ENCODE data around the gene RBFOX2.
"Not testable (repeated sequence)": the region's sequence is repeated elsewhere in the genome, so short reads cannot be mapped to it uniquely, and the experiment has no call there.

The RBFOX2 gene

DNA sequence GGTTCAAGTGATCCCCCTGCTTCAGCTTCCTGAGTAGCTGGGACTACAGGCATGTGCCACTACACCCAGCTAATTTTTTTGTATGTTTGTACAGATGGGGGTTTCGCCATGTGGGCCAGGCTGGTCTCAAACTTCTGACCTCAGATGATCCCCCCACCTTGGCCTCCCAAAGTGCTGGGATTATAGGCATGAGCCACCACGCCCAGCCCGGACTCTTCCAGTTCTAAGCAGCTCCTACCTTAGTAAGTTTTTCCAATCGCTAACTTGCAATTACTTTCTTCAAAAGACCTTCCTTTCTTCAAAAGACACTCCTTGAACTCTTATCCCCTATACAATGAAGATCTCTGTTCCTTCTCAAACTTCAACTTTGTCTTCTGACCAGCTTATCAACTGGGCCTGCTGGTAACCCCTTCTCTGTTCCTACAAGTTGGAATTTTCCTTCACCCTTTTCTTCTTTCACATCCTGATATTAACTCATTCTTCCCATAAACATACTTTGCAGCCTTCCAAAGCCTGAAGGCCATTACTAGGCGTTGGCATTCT, 25.8 kb downstream of the RBFOX2 start:
- Mint-ChIP-seq H3K4me3 (no peak overlapping the region), H3K36me3 (peaks cover 2% of the 10 kb centered on the region), H3K4me1 (no peaks in the 10 kb centered on the region), H3K27ac (no peak overlapping the region), H3K27me3 (peaks cover 2% of the 10 kb centered on the region), H3K9me3 (no peaks in the 10 kb centered on the region)

DNA sequence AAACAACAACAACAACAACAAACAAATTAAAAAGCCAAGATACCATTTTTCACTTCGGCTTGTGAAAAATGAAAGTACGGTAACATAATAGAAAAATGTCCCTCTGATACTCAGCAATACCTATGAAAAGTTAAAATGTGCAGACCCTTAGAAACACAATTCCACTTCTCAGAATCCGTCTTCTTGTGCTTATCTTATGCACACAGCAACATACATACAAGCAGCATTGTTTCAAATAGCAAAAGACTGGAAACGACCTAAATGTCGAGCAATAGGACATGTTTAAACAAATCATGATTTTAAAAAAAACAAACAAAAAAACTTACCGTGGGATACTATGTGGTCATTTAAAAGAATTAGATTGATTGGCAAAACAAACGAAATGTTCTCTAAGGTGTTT, 26.5 kb downstream of the RBFOX2 start:
- Mint-ChIP-seq H3K9me3 (no peaks in the 10 kb centered on the region), H3K27me3 (peaks cover 2% of the 10 kb centered on the region), H3K4me1 (no peaks in the 10 kb centered on the region), H3K27ac (no peak overlapping the region), H3K36me3 (peaks cover 2% of the 10 kb centered on the region), H3K4me3 (no peak overlapping the region)

DNA sequence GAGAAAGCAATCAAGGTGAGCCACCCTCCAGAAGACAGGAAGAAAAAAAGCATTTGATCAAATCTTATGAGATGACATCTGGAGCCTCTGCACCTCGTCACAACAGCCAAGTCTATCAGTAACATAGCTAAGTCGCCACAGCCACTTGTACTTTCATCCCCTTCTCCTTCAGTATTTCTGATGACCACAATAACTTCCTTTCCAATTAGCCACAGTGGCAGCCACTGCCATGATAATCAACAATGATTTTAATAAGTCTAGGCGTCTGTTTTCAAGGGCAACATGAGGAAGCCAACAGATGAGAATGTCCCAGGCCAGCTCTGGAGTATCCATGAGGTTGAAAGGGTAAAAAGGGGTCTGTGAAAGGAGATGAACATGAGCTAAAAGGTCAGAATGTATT, 29.9 kb downstream of the RBFOX2 start:
- Mint-ChIP-seq H3K36me3 (no peaks in the 10 kb centered on the region), H3K27me3 (no peaks in the 10 kb centered on the region), H3K27ac (no peak overlapping the region), H3K4me3 (no peak overlapping the region), H3K4me1 (no peaks in the 10 kb centered on the region), H3K9me3 (no peaks in the 10 kb centered on the region)

DNA sequence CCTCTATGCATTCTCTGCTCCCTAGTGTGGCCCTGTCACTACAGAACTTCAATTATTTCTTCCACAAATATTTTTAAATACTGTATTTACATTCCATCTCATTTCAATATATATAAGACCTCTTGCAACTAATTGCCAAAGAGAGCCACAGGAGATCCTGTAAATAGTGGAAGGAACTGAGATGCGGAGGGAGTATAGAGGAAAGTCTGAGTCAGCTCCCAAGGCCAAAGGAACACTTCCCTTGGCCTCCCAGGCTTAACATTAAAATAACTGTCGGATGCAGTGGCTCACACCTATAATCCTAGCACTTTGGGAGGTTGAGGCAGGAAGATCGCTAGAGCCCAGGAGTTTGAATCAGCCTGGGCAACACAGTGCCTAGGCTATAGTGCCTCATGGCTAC, 31.2 kb downstream of the RBFOX2 start:
- H3K36me3 Mint-ChIP-seq, result no peaks in the 10 kb centered on the region
- H3K4me1 Mint-ChIP-seq, result no peaks in the 10 kb centered on the region
- no peaks in the 10 kb centered on the region for H3K9me3 Mint-ChIP-seq
- no peak overlapping the region for H3K27ac Mint-ChIP-seq
- no peak overlapping the region for H3K4me3 Mint-ChIP-seq
- no peaks in the 10 kb centered on the region for H3K27me3 Mint-ChIP-seq

DNA sequence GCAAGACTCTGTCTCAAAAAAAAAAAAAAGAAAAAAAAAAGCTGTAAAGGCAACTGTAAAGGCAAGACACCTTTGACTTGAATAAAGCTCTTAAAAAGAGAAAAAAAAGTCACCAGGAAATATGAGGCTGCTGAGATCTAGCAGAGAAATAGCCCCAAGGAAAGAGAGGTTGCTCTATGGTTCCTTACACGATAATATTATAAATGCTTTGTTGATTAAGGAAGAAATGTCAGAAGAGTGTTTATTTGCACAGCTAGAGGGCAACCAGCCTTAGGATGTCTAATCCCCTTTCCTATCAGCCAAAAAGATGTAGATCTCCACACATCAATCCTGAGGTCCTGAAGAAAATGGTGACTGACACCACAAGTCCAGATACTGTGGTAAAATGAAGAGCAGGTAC, 32.0 kb downstream of the RBFOX2 start:
- no peaks in the 10 kb centered on the region for H3K4me1 Mint-ChIP-seq
- H3K27me3 Mint-ChIP-seq, result no peaks in the 10 kb centered on the region
- no peaks in the 10 kb centered on the region for H3K36me3 Mint-ChIP-seq
- H3K9me3 Mint-ChIP-seq, result no peaks in the 10 kb centered on the region
- no peak overlapping the region for H3K27ac Mint-ChIP-seq
- no peak overlapping the region for H3K4me3 Mint-ChIP-seq

DNA sequence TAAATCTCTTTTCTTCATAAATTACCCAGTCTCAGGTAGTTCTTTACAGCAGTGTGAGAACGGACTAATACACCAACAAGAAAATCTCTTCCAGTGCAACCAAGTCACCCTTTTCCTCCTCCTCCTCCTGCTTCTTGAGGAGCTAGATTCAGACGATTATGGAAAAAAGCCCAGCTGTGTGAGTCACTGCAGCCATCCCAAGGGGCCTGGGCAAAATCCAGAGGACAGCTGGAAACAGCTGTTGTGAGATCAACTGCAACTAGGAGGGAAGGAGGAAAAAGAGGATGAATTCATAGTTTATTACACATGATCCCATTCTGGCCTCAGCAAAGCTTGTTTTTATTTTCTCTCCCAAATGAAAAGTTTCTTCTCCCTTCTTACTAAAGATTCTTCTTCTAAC, 32.9 kb downstream of the RBFOX2 start:
- Mint-ChIP-seq H3K27ac (no peak overlapping the region), H3K4me3 (no peak overlapping the region), H3K9me3 (no peaks in the 10 kb centered on the region), H3K36me3 (no peaks in the 10 kb centered on the region), H3K27me3 (no peaks in the 10 kb centered on the region), H3K4me1 (no peaks in the 10 kb centered on the region)

DNA sequence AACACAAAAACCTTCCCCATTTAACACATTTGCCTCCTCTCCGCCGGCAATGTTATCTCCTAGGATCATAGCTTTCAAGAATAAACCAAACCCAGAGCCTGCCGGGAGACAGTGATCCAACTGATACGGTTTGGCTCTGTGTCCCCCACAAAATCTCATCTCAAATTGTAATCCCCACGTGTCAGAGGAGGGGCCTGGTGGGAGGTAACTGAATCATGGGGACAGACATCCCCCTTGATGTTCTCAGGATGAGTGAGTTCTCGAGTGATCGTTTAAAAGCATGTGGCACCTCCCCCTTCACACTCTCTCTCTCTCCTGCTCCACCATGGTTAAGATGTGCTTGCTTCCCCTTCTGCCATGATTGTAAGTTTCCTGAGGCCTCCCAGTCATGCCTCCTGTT, 33.3 kb downstream of the RBFOX2 start:
- Mint-ChIP-seq H3K4me3 (no peak overlapping the region), H3K36me3 (no peaks in the 10 kb centered on the region), H3K27me3 (no peaks in the 10 kb centered on the region), H3K27ac (no peak overlapping the region), H3K4me1 (no peaks in the 10 kb centered on the region), H3K9me3 (no peaks in the 10 kb centered on the region)

DNA sequence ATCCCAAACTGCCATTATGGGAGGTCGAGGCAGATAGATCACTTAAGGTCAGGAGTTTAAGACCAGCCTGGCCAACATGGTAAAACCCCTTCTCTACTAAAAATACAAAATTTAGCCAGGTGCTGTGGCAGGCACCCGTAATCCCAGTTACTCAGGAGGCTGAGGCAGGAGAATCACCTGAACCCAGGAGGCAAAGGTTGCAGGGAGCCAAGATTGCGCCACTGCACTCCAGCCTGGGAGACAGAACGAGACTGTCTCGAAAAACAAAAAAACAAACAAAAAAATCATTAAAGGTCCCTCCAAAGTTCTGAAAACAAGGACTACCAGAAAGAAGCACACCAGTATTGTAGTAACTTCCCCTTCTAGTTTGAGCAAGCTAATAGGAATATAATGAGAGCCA, 34.9 kb downstream of the RBFOX2 start:
- H3K36me3 Mint-ChIP-seq, H3K9me3 Mint-ChIP-seq, H3K27ac Mint-ChIP-seq, H3K4me3 Mint-ChIP-seq, H3K4me1 Mint-ChIP-seq, H3K27me3 Mint-ChIP-seq: not testable (repeated sequence)

DNA sequence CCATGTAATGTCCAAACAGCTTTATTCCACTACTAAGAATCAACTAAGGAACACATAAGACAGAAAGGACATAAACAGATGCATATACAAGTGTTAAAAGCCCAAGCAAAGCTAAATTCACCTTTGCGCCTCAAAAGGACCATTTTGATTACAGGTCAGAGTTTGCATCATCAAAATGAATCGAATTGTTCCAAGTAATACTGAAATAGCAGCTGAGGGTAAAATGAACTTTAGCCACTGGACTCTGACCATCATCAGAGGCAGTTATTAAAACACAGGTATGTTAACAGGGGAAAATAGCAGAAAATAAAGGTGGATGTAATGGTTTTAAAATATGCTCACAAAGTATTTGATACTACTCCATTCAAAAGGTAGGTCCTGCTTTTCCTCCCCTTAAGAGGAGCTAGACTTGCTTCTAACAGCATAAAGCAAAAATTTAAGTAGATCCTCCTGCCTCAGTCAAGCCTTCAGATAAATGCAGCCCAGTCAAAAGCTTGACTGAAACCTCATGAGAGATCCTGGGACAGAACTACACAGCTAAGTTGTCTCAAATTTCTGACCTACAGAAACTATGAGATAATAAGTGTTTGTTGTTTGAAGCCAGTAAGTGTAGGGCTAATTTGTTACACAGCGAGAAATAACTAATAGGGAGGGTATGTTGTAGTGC, 35.4 kb downstream of the RBFOX2 start:
- Mint-ChIP-seq H3K36me3 (no peaks in the 10 kb centered on the region), H3K9me3 (no peaks in the 10 kb centered on the region), H3K4me1 (no peaks in the 10 kb centered on the region), H3K4me3 (no peak overlapping the region), H3K27me3 (no peaks in the 10 kb centered on the region), H3K27ac (no peak overlapping the region)

DNA sequence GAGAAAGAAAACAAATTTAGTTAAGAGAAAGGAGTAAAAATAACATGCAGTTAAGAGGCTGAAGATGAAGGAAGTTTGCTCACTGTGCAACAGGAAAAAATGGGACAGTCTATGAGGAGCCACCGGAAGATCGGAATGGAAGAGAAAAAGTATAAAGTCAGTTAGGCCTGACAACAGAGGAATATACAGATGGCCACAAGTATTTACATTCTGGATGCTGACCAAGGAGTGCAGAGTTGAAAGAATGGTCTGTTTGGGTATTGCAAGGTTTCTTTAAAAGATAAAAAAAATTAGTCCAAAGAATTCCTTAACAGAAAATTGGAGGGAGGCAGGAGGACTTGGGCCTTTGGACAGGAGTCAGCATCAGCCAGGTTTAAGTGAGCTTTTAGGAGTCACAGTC, 37.5 kb downstream of the RBFOX2 start:
- Mint-ChIP-seq H3K9me3 (no peaks in the 10 kb centered on the region), H3K27me3 (no peaks in the 10 kb centered on the region), H3K4me3 (no peak overlapping the region), H3K27ac (no peak overlapping the region), H3K4me1 (no peaks in the 10 kb centered on the region), H3K36me3 (no peaks in the 10 kb centered on the region)

DNA sequence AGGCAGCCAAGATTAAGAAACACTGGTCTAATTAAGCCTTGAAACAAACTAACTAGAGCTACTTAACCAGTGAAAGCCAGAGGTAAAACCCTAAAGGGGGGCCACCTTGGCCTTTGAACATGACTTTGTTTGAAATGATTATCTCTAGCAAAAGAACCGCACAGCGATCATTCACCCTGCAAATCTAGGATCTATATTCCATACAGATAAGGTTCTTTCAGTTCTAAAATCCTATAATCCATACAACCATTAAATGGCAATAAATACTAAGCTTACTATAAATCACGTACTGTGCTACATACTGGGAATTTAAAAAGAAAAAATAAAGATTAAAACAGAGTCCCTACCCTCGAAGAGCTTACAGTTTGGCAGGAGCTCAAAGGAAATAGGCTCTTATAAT, 40.6 kb downstream of the RBFOX2 start:
- no peak overlapping the region for H3K27ac Mint-ChIP-seq
- H3K4me1 Mint-ChIP-seq, result no peaks in the 10 kb centered on the region
- H3K4me3 Mint-ChIP-seq, result no peak overlapping the region
- H3K27me3 Mint-ChIP-seq, result peaks cover 3% of the 10 kb centered on the region
- no peaks in the 10 kb centered on the region for H3K9me3 Mint-ChIP-seq
- H3K36me3 Mint-ChIP-seq, result no peaks in the 10 kb centered on the region

DNA sequence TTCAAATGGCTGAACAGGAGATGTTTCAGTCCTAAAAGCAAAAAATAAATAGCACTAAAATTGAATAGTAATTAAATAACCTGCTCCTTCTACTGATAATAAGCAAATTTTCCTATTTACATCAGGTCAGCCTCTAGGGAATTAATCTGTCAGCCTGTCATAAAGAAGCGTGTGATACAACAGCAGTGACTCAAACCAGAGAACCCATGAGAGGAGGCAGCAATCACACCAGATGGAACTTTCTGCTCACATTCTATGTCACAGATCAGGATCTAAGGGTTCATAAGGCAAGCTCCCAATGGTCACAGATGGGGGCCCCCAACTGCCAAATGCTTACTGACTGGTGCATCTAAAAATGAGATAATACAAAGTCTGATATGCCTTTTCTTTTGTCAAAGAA, 41.1 kb downstream of the RBFOX2 start:
- H3K27ac Mint-ChIP-seq, result no peak overlapping the region
- no peak overlapping the region for H3K4me3 Mint-ChIP-seq
- no peaks in the 10 kb centered on the region for H3K36me3 Mint-ChIP-seq
- no peaks in the 10 kb centered on the region for H3K4me1 Mint-ChIP-seq
- H3K9me3 Mint-ChIP-seq, result no peaks in the 10 kb centered on the region
- H3K27me3 Mint-ChIP-seq, result peaks cover 3% of the 10 kb centered on the region

DNA sequence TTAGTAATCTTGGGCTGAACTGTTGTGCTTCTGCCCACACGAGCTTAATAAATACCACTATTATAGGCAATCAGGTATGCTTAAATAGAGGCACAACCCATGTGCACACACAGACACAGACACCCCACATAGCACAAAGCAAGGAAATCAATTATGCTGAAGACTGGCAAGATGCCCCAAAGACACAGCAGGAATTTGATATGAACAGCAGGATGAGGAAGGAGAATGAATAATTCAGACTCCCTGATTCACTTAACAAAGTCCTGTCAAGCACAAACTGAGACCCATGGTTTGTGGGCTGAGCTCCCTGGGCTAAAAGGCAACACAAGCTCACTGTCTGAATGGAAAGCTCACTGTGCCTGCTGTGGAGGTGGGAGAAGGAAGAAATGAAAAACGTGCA, 42.5 kb downstream of the RBFOX2 start:
- Mint-ChIP-seq H3K4me3 (no peak overlapping the region), H3K27me3 (peaks cover 3% of the 10 kb centered on the region), H3K4me1 (no peaks in the 10 kb centered on the region), H3K36me3 (no peaks in the 10 kb centered on the region), H3K9me3 (no peaks in the 10 kb centered on the region), H3K27ac (no peak overlapping the region)

DNA sequence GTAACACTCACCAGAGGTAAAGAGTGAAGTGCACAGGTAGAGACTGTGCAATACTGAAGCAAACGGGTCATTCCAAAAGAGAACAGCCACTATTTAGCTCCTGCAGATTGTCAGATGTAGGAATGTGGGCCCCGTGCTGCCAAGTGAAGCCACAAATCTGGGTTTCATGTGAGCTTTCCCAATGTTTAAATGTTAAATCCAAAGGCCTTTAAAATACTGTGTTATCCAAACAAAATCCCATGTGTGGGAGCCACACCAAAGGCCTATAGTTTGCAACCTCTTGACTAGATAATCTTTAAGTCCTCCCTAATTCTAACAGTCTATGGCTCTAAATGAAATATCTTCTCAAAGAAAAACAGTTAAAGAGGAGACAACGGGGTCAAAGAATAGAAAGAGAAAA, 43.3 kb downstream of the RBFOX2 start:
- Mint-ChIP-seq H3K4me3 (no peak overlapping the region), H3K4me1 (no peaks in the 10 kb centered on the region), H3K36me3 (no peaks in the 10 kb centered on the region), H3K27me3 (peaks cover 3% of the 10 kb centered on the region), H3K9me3 (no peaks in the 10 kb centered on the region), H3K27ac (no peak overlapping the region)

DNA sequence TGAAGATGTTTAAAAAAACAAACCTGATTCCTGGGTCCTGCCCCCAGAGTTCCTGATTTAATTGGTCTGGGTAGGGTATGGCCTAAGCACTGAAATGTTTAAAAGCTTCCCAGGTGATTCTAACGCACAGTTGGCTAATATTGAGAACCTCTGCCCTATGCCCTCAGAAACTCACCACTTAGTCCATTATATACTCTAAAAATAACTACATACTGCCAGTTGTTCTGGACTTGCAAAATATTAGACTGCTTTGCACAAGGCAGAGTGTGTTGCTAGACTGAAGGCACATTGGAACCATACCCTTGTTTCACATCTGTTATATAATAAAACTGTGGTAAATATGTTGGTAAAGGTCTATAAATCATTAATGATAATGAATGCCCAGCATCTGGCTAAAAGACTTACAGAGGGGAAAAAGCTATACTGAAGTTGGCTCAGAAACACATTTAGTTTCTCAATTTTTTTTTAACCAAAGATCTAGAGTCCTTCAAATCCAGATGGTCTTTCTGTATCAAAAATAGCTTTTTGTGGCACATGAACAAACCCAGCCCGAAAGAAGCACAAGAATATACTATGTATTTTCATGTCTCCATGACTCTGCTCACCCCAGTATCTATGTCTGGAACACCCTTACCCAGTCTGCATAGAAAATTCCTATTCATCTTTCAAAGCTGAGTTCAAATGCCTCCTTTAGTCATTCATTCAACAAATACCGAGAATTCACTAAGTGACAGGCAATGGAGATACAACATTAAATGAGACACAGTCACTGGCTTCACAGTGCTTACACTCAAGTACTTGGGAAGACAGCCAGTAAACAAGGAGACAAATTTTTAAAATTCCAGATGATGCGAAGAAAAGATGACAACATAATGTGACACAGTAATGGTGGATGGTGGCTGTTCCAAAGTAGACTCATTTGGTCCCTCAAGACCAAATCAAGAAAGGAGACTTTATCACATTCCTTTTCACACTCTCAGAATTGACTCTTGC, 44.1 kb downstream of the RBFOX2 start:
- peak overlapping the region; percentile 90 for H3K27ac Mint-ChIP-seq
- peaks cover 3% of the 10 kb centered on the region for H3K27me3 Mint-ChIP-seq
- no peaks in the 10 kb centered on the region for H3K9me3 Mint-ChIP-seq
- H3K36me3 Mint-ChIP-seq, result no peaks in the 10 kb centered on the region
- no peak overlapping the region for H3K4me3 Mint-ChIP-seq
- H3K4me1 Mint-ChIP-seq, result no peaks in the 10 kb centered on the region

DNA sequence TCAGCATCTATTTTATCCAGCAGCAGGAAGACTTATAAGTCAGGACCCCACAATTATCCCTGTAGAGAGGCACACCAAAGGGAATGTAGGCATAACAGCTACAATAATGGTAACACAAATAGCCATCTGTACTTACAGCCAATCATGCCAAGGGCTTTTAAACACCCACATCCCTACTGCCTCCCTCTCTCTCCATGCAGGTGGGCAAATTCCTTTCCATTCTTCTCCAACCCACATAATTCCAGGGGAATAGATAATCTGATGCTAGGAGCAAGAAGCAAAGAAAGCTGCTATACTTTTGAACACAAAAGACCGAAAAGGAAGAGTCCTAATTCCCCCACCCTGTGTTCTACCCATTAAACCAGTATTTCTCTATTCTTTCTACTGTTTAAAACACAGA, 46.7 kb downstream of the RBFOX2 start:
- Mint-ChIP-seq H3K27me3 (peaks cover 4% of the 10 kb centered on the region), H3K4me3 (no peak overlapping the region), H3K36me3 (no peaks in the 10 kb centered on the region), H3K9me3 (no peaks in the 10 kb centered on the region), H3K4me1 (no peaks in the 10 kb centered on the region), H3K27ac (no peak overlapping the region)
